Esophagus muscularis mucosa (tissue), 3 donors: Measurements from ENCODE around the gene ANKS1B.

Experiments
- CTCF ChIP-seq, 3 experiments: fragments of 200-600 bp in 2 of 3; fragments of 450-650 bp in 1 of 3; sonication (generic) in 2 of 3; IDR thresholded peaks; one replicate each; pipeline ENCODE4 v1.5.1; 2017 to 2019; ENCODE audit warnings: antibody characterized with exemption in 3 of 3, mild to moderate bottlenecking in 2 of 3, moderate library complexity in 1 of 3
- POLR2AphosphoS5 ChIP-seq, 2 donors: sonication (generic); formaldehyde crosslinking; IDR thresholded peaks; one replicate each; pipeline ENCODE4 v1.6.1; 2017; ENCODE audit warnings: antibody characterized with exemption in 2 of 2

- TF ChIP-seq POLR2AphosphoS5 (IDR thresholded peaks at IDR 0.05) = no peak
- TF ChIP-seq CTCF (IDR thresholded peaks at IDR 0.05) = no peak
Observed at GRCh38 chr12:99154983-99155336, 829.8 kb downstream of the ANKS1B start.
